HEK293T (cell line): ENCODE results near the gene ZNF516.

Experiments
- CTCF ChIA-PET: fragments of 350-600 bp; formaldehyde crosslinking; extraction: SDS; loops from one replicate; lab custom pipeline; 2021; ENCODE audit warnings: antibody characterized with exemption, inconsistent platforms; lab: Yijun Ruan, JAX
- POLR2A ChIA-PET: fragments of 350-600 bp; formaldehyde crosslinking; extraction: SDS; loops from one replicate; lab custom pipeline; 2020; ENCODE audit warnings: antibody characterized with exemption, inconsistent platforms; lab: Yijun Ruan, JAX
- DNase-seq: peaks from one replicate; pipeline ENCODE4 v3.0.0; 2012; ENCODE audit warnings: mixed read lengths; ENCODE audit errors: extremely low spot score
- ARNT ChIP-seq: fragments of 450-650 bp; IDR thresholded peaks from 2 replicates; pipeline ENCODE4 v1.6.1; 2017; ENCODE audit warnings: mild to moderate bottlenecking
- BHLHE40 ChIP-seq: fragments of 450-650 bp; IDR thresholded peaks from 2 replicates; pipeline ENCODE4 v1.6.1; 2016; ENCODE audit warnings: mild to moderate bottlenecking, moderate library complexity, borderline replicate concordance
- CTBP1 ChIP-seq: fragments of 450-650 bp; IDR thresholded peaks from 2 replicates; pipeline ENCODE4 v1.6.1; 2016; ENCODE audit warnings: borderline replicate concordance
- ELF4 ChIP-seq: fragments of 450-650 bp; IDR thresholded peaks from 2 replicates; pipeline ENCODE4 v1.6.1; 2017; ENCODE audit warnings: antibody characterized with exemption
- FOXA1 ChIP-seq: fragments of 450-650 bp; IDR thresholded peaks from 2 replicates; pipeline ENCODE4 v1.6.1; 2016; ENCODE audit warnings: mild to moderate bottlenecking
- FOXK2 ChIP-seq: fragments of 450-650 bp; IDR thresholded peaks from 2 replicates; pipeline ENCODE4 v1.6.1; 2016; ENCODE audit warnings: mild to moderate bottlenecking
- FOXM1 ChIP-seq: fragments of 450-650 bp; IDR thresholded peaks from 2 replicates; pipeline ENCODE4 v1.6.1; 2017; ENCODE audit warnings: mild to moderate bottlenecking, borderline replicate concordance
- HDGF ChIP-seq: fragments of 450-650 bp; IDR thresholded peaks from 2 replicates; pipeline ENCODE4 v1.6.1; 2017; ENCODE audit warnings: antibody characterized with exemption, borderline replicate concordance
- L3MBTL2 ChIP-seq: fragments of 450-650 bp; conservative IDR thresholded peaks from 2 replicates; pipeline ENCODE4 v1.6.1; 2016; ENCODE audit warnings: mild to moderate bottlenecking
- LEF1 ChIP-seq: fragments of 450-650 bp; IDR thresholded peaks from 2 replicates; pipeline ENCODE4 v1.6.1; 2017; ENCODE audit warnings: mild to moderate bottlenecking, borderline replicate concordance
- NFRKB ChIP-seq: fragments of 450-650 bp; IDR thresholded peaks from 2 replicates; pipeline ENCODE4 v1.6.1; 2016; ENCODE audit warnings: mild to moderate bottlenecking, moderate library complexity
- SP1 ChIP-seq: fragments of 450-650 bp; IDR thresholded peaks from 2 replicates; pipeline ENCODE4 v1.6.1; 2017
- SUZ12 ChIP-seq: fragments of 450-650 bp; IDR thresholded peaks from 2 replicates; pipeline ENCODE4 v1.6.1; 2016; ENCODE audit warnings: mild to moderate bottlenecking
- TARDBP ChIP-seq: fragments of 450-650 bp; IDR thresholded peaks from 2 replicates; pipeline ENCODE4 v1.6.1; 2016
- ZNF384 ChIP-seq: fragments of 450-650 bp; IDR thresholded peaks from 2 replicates; pipeline ENCODE4 v1.6.1; 2016
- TF ChIP-seq, protein P1 (sequence below): fragments of 450-650 bp; IDR thresholded peaks from 2 replicates; pipeline ENCODE4 v1.6.1; 2016

ZNF516 gene

DNA sequence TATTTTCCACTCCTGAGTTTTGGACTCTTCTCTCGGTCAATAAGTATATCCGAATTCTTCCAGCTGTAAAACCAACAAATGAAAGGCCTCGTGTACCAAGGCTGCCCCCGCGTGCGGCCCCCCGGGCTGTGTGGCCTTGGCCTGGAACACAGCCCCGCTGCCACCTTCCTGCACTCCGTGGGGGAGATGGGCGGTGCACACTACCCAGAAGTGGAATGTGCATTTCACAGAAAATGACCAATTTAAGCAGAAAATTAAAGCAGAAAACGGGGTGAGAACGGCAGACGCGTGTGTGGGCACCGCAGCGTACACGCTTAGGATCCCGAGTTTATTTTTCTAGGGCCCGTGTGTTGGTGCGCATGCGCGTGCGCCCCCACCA is 34.4 kb upstream of the ZNF516 start:
- DNase-seq = no peak
- ChIA-PET CTCF (interaction anchor here (0.5 kb wide), 1 partner anchor 20 kb away, joined by 3 read pairs; no protein-coding TSS in a partner anchor), POLR2A (no interaction called here)
- TF ChIP-seq FOXK2 (no peak), SP1 (no peak), L3MBTL2 (no peak), BHLHE40 (no peak), NFRKB (no peak), ZNF384 (no peak), FOXM1 (no peak), FOXA1 (no peak), LEF1 (no peak)

DNA sequence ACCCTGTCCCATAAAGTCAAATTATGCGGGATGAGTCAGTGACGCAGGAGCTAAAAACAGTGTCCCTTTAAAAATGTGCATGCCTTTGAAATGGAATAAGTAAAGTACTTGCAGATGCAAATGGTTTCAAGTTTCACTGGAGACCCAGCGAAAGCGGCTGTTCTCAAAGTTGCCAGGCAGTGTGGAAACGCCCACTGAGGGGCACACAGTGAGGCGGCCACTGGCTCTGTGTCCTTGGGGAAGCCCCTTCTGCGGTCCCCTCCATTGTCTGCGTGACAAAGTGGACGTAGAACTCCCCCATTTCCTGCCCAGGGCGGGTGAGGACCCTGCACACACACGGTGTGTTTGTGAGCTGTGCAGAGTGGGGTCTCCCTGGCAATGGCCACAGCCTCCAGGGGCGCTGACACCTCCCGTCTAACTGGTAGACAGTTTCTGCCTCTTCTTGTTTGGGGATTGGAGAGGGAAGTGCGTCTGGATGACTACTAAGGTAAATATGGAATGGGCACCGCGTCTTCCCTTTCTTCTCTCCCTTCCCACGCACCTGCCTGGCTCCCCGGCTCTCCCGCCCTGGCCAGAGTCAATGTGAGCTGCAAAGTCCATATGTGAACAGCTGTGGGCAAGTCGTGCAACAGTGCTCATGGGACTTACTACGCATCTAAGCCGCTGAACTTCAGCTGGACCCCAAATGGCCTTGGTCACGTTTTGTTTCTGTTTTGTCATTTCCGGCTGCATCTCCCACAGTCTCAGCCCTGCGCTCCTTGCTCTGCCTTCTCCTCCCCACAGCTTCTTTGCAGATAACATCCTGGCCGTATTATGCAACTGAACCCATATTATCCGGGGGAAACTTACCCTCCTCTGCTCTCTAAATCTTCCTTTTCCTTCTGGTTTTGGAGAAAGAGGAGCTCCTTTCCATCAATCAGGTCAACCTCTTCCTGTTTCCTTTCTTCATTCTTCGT is 33.7 kb upstream of the ZNF516 start:
- CTCF ChIA-PET = interaction anchor here (0.5 kb wide), 1 partner anchor 20 kb away, joined by 3 read pairs; no protein-coding TSS in a partner anchor
- POLR2A ChIA-PET = no interaction called here
- TF ChIP-seq, protein P1, sequence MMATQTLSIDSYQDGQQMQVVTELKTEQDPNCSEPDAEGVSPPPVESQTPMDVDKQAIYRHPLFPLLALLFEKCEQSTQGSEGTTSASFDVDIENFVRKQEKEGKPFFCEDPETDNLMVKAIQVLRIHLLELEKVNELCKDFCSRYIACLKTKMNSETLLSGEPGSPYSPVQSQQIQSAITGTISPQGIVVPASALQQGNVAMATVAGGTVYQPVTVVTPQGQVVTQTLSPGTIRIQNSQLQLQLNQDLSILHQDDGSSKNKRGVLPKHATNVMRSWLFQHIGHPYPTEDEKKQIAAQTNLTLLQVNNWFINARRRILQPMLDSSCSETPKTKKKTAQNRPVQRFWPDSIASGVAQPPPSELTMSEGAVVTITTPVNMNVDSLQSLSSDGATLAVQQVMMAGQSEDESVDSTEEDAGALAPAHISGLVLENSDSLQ = no peak
- TF ChIP-seq FOXA1 (no peak), LEF1 (no peak), CTBP1 (no peak), SUZ12 (no peak), FOXM1 (no peak), HDGF (no peak), ZNF384 (no peak), FOXK2 (no peak)

DNA sequence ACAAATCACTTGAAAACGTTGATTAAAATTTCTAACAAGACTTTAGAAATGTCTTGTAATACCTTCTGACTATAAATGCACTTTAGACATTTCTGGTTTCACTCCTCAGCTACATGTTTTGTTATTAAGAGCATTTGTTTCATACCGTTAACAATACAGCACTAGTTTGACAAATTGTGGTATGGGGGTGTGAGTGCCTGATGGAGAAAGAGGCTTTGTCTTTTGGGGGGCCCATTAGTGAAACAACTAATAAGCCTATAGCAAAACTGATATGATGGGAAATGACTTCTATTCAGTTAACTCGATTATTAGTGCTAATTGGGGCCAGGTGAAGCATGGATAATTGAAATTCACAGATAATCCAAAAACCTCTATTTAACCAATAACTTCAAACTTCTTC is 30.9 kb upstream of the ZNF516 start:
- TF ChIP-seq ZNF384 = no peak
- TF ChIP-seq, protein P1 = no peak
- no peak for TF ChIP-seq LEF1
- no peak for TF ChIP-seq HDGF
- TF ChIP-seq ELF4 = no peak
- TF ChIP-seq ARNT = no peak
- TF ChIP-seq FOXA1 = no peak
- no peak for TF ChIP-seq CTBP1
- TF ChIP-seq TARDBP = no peak
- TF ChIP-seq SUZ12 = no peak
- TF ChIP-seq FOXM1 = no peak
- no peak for TF ChIP-seq NFRKB
- POLR2A ChIA-PET = interaction anchor here (1.0 kb wide), 1 partner anchor 32 kb away, joined by 4 read pairs; no protein-coding TSS in a partner anchor
- CTCF ChIA-PET = interaction anchor here (1.5 kb wide), 1 partner anchor 132 kb away, joined by 3 read pairs; no protein-coding TSS in a partner anchor
- no peak for DNase-seq

More for the DNA sequence above, 33.7 kb upstream of the ZNF516 start:
- no peak for DNase-seq

DNA sequence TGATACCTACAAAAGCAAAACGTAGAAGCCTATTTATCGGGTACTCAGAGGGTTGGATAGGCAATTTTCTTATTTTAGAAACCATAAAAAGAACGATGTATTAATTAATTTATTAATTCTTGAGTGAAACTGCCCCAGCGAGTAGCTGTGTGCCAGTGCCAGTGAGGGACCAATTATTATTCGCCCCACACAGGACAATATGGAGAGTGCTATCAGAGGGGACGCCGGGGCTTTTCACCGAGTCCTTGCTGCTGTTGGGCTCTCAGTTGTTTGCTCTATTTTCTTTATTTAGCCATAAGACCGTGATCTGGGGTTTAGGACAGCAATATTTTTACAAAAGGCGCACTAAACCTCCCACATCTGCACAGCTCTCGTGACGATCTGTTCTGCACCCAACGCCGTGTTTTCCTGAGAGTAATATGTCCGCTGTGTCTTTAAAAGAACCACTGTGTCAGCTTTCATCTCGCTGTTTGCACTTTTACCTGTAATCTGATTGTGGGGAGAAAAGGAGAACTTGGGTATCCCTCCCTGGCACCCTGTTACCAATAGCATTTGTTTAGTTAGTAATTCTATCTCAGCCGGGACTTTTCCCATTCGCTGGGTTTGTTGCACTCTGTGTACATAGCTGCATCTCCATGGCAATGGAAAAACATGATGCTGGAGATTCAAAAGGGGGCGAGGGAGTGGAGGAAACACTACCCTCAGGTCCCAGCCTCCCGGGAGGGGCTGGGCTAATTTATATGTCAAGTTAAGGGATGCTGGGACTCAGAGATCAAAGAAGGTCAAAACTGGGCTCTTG is 30.1 kb upstream of the ZNF516 start:
- TF ChIP-seq ZNF384 (no peak), ELF4 (no peak), HDGF (no peak), SUZ12 (no peak), LEF1 (no peak), CTBP1 (no peak), NFRKB (no peak), FOXA1 (no peak), ARNT (no peak)
- peak; percentile 53 for DNase-seq
- CTCF ChIA-PET = interaction anchor here (0.6 to 1.1 kb wide), 2 partner anchors 133 to 1730 kb away, joined by 3 to 4 read pairs; no protein-coding TSS in a partner anchor
- POLR2A ChIA-PET = interaction anchor here (0.8 kb wide), 1 partner anchor 32 kb away, joined by 5 read pairs; no protein-coding TSS in a partner anchor

DNA sequence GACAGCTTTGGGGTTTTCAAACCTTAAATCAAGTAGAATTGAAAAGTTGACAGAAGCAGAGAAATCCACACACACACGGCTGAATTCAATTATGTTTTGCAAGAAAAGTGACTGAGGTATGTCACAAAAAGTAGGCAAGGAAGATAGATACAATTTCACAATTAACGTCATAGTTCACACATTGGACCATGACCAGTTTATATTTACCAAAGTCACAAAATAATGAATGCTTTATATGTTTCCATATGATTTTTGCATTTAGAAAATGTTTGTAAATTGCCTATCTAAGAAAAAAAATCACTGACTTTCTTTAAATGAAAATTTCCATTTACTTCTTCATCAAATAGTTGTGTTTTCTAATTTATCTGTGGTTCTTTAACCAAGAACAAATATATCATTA is 29.4 kb upstream of the ZNF516 start:
- ChIA-PET CTCF (interaction anchor here (0.6 to 1.1 kb wide), 2 partner anchors 134 to 1729 kb away, joined by 3 to 4 read pairs; no protein-coding TSS in a partner anchor), POLR2A (interaction anchor here (0.8 kb wide), 1 partner anchor 31 kb away, joined by 5 read pairs; no protein-coding TSS in a partner anchor)
- TF ChIP-seq BHLHE40 (no peak), NFRKB (no peak), ARNT (no peak), CTBP1 (no peak), HDGF (no peak)
- TF ChIP-seq, protein P1 = no peak
- no peak for DNase-seq
